GM08714 (cell line): ENCODE results near the gene IMP3.
"Not testable (repeated sequence)": the region's sequence is repeated elsewhere in the genome, so short reads cannot be mapped to it uniquely, and the experiment has no call there.

Experiments
- H3K4me3 ChIP-seq: fragments of 200-500 bp; sonication (Bioruptor generic); 2 replicates; pipeline ENCODE4 v1.5.1; 2014; ENCODE audit warnings: mild to moderate bottlenecking, low read length, inconsistent platforms
- ZNF274 ChIP-seq: IDR thresholded peaks from 2 replicates; pipeline ENCODE4 v1.6.1; 2012; ENCODE audit warnings: mild to moderate bottlenecking, low read depth, low read length

The IMP3 gene

DNA sequence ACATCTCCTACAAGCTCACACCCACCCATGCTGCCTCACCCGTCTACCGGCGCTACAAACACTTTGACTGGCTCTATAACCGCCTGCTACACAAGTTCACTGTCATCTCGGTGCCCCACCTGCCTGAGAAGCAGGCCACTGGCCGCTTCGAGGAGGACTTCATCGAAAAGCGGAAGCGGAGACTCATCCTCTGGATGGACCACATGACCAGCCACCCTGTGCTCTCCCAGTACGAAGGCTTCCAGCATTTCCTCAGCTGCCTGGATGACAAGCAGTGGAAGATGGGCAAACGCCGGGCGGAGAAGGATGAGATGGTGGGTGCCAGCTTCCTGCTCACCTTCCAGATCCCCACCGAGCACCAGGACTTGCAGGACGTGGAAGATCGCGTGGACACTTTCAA, 9.8 kb upstream of the IMP3 start:
- no peak for TF ChIP-seq ZNF274
- no peak overlapping the region for H3K4me3 ChIP-seq

DNA sequence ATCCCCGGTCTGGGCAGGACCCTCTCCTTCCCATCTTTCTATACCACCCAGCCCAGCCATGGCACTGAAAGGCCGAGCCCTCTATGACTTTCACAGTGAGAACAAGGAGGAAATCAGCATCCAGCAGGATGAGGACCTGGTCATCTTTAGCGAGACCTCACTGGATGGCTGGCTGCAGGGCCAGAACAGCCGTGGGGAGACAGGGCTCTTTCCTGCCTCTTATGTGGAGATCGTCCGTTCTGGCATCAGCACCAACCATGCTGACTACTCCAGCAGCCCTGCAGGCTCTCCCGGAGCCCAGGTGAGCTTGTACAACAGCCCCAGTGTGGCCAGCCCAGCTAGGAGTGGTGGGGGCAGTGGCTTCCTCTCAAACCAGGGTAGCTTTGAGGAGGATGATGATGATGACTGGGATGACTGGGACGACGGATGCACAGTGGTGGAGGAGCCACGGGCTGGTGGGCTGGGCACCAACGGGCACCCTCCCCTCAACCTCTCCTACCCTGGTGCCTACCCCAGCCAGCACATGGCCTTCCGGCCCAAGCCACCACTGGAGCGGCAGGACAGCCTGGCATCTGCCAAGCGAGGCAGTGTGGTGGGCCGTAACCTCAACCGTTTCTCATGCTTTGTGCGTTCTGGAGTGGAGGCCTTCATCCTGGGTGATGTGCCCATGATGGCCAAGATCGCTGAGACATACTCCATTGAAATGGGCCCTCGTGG, 9.2 kb upstream of the IMP3 start:
- H3K4me3 ChIP-seq = no peak overlapping the region

DNA sequence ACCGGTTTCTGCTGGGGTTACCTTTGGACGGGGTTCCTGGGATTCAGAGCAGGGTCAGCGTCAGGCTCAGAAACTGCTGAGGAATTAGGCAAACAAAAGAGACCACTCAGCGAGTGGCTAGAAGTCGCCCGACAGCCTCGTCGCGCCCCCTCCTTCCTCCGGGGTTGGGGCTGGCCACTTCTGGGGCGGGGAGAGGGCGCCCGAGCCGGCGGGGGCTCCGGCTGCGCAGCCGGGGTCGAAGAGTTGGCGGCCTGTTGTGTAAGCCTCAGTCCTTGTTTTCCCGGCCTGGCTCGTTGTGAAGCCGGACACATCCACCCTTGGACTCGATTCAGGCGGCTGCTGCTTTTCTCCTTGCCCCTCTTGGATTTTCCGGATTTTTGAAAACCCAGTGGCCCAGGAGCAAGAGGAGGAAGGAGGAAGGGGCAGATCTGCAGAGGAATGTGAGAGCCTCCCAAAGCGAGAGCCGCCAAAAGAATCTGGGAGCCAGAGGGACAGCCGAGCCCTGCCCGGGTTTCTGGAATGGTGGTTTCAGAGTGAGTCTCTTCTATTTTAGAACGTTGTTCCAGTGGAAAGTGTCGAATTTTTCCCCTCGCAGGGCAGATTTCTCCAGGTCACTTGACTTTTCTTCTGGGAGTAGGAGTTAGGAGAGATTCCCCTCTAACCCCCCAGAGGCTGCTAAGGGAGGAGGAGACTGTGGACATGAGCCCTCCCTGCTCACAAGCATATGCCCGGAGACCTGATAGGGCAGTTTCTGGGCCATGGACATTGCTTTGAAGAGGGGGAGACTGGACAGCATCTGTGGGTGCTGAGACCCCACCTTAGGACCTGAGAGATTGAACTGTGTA, 8.4 kb upstream of the IMP3 start:
- H3K4me3 ChIP-seq = peak overlapping the region; percentile 71
- no peak for TF ChIP-seq ZNF274

More for the DNA sequence above, 9.2 kb upstream of the IMP3 start:
- TF ChIP-seq ZNF274 = no peak

DNA sequence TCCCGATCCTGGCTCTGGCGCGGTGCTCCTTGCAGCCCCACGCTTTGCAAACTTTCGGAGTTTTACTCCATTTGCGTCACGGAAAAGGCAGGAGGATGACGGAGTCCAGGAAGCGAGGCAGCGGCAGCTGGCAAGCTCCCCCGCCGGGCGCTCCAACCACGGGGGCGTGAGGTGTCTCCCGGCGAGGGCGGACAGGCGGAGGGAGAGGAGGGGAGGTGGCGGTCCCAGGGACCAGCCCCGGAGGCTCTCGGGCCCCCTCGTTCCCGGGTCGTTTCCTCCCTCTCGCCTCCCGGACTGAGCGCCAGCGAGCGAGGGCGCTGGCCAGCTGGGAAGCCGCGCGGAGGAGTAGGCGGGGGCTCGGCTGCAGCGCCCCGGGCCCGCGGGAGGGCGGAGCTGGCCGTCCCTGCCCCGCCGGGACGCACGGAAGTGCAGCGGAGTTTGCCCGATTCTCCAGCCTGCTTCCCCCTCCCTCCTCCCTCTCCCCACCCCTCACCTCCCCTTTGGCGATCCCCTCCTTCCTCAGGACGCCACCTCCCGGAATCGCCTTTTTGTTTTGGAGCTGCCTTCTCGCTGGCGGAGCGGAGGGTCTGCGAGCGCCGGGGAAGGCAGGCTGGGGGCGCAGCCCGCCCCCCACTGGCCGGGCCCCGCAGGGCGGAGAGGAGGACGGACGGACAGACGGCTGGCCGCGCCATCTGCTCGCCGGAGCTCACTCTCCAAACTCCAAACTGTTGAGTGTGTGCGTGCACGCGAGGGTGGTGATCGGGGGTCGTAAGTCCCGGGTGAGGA, 7.5 kb upstream of the IMP3 start, which contains the start of gene SNX33:
Gene SNX33, plus strand, starts transcription at position 543 of the 786 bp plus-strand sequence. CDS start 1,191 bp downstream, outside the sequence.
- H3K4me3 ChIP-seq = peak within 1 kb of the TSS; percentile 71
- no peak for TF ChIP-seq ZNF274

DNA sequence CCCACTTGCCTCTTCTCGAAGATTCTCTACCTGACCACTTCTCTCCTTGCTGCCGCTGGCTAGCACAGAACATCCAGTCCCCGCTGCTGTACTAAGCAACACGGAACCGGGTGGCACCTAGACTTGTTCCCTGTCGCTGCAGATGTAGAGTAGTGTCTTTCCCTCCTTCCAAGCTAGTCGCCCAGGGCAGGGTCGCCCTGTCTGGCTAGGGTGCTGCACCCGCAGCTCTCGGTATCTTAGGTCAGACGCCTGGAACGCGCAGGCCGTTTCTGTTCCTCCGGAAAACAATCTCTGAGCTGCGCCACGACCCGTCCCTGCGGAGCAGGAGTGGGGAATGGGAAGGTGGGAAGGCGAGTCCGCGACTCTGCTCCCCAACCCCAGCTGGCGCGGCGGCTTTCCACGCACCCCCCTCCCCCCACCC, 6.9 kb upstream of the IMP3 start:
- peak overlapping the region; percentile 71 for H3K4me3 ChIP-seq
- no peak for TF ChIP-seq ZNF274

DNA sequence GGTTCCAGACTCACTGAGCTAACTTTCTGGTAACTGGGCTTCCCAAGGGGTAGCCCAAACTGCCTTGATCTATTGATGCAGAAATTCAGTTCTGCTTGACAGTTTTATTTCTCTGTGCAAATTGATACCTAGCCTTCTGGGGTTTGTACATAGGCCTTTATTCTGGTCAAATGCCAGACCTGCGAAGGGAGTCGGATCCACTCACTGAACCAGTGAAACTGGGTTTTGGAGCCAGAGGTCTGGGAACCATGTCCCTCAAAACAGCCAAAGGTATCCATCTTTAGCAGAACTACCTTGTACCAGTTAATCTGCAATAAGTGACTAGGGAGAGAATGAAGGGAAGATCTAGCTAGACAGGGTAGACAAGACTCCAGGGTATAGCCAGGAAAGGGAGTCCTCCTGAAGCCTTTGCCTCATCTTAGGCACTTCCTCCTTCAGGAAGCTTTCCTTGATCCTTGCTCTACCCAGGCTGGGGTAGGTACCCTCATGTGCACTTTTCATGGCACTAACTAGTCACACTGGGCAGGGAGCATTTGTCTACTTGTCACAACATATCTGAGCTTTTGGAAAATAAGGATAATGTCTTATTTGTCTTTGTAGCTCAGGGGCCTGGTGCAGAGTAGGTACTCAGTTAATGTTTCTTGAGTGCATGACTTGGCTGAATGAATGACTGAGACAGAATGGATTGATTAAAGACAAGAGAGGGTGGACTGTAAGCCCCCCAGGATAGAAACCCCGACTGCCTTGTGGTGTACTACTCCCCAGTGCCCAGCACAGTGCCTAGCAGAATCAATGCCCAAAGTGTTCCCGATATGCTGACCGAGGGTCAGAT, 6.3 kb upstream of the IMP3 start:
- no peak overlapping the region; the same call in 1 of the 2 replicates for H3K4me3 ChIP-seq
- TF ChIP-seq ZNF274 = no peak

DNA sequence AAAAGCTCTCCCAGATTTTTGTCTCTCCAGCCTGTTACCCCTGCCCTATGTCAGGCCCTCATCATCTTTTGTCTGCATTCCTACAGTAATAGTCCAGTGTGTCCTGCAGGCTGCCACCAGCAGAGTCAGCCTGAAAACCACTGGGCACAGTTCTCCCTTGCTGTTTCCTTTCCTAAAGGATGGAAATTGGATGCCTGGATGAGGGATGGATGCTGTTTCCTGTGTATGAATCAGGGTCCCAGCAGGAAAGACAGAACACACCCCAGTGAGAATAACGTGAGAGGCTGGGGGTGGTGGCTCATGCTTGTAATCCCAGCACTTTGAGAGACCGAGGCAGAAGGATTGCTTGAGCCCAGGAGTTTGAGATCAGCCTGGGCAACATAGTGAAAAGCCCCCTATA, 4.4 kb upstream of the IMP3 start:
- TF ChIP-seq ZNF274 = no peak
- H3K4me3 ChIP-seq = no peak overlapping the region

DNA sequence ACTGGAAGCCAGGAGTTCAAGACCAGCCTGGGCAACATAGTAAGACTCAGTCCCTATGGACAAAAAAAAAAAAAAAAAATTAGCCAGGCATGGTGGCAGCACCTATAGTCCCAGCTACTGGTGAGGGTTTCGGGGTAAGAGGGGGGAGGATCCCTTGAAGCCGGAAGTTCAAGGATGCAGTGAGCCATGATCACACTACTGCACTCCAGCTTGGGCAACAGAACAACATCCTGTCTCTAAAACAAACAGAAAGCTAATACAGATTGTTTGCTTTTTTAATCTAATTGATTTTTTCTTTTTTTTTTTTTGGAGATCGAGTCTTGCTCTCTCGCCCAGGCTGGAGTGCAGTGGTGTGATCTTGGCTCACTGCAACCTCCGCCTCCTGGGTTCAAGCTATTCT, 1.6 kb upstream of the IMP3 start:
- no peak overlapping the region for H3K4me3 ChIP-seq
- TF ChIP-seq ZNF274 = no peak

DNA sequence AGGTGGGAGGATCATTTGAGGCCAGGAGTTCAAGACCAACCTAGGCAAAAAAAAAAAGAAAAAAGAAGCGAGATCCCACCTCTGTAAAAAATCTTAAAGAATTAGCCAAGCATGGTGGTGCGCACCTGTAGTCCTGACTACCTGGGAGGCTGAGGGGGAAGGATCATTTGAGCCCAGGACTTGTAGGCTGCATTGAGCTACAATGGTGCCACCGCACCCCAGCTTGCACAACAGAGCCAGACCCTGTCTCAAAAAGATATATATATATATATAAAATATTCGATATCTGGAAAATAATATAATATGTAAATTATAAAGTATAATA, 1.1 kb upstream of the IMP3 start:
- H3K4me3 ChIP-seq = peak overlapping the region; percentile 90; the same call in 1 of the 2 replicates
- TF ChIP-seq ZNF274 = no peak

DNA sequence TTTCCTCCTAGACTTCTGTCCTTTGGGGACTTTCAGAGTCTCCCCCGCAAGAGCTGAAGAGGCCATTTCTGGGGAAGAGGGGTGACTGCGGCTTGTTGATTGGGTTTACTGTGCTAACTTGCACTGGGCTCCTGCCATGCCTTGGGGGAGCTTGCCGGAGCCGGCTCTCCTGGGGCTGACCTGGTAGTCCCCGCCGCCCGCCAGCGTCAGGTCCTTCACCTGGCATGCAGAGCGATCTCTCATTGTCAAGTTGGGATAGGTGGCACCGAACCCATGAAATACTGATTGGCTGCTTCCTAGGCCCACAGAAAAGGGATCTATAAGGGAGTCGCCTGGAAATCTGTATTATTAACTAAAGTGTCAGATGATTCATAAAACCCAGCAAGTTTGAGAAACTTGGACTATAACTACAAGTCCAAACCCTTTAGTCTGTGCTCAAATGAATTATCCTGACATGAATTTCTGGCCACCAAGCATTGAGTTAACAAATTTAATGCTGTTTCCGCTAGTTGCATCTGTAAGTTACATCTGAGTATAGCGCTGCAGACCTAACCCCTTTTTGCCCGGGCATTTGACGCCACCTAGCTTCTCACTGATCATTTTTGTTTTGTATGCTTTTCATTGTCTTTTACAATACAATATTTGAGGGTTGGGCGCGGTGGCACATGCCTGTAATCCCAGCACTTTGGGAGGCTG, 607 bp upstream of the IMP3 start:
- H3K4me3 ChIP-seq = peak overlapping the region; percentile 90
- TF ChIP-seq ZNF274 = no peak

DNA sequence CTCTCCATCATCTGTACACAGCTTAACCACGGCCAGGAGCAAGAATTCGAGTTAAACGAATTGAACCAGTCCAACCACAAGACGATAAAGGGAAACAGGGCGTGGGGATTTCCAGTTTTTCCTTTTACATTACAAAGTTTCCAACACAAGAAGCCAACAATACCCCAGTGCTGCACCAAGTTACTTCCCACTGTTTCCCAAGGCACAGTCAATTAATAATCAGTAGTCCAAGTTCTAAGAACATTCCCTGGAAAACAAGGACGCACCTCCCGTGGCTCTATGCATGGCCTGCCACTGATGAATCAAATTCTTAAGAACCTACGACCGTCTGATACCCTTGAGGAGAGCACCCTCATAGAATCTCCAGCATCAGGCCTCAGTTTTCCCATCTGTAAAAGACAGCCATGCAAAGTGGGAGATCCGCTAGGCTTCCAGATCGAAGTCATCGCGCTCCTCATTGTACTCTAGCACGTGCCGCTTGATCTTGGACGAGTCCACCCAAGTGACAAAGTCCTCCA, 774 bp downstream of the IMP3 start:
- peak overlapping the region; percentile 89 for H3K4me3 ChIP-seq
- no peak for TF ChIP-seq ZNF274

DNA sequence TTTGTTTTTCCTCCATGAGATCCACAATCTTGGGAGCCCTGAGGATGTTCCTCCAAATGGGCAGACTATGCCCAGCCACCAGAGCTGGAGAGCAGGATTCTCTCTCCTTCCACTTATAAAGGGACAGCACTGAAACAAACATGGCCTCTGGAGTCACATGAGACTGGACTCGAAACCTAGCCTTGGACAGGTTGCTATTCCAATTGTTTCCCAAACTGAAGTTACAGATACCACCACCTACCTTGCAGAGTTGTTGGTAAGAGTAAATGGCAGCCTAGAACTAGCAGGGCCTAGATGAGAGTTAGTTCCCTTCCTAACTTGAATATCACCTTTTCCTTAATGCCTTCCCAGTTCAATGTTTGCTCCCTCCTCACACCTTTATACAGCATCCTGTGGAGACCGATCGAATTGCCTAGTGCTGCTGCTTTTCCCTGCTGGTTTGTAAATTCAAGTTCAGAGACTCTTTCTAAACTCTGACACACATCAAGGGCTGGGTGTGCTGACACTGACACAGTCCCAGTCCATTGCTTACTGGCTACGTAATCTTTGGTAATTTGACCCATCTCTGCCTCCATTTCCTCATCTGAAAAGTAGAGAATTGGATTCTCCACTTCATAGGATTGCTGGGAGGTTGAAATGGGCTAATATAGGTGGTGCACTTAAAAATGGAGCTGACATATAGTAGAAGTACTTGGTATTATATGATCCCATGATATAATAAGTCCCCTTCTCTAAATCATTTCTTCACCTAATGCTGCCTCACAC, 2.6 kb downstream of the IMP3 start:
- no peak for TF ChIP-seq ZNF274
- H3K4me3 ChIP-seq = peak overlapping the region; percentile 89; the same call in 1 of the 2 replicates

DNA sequence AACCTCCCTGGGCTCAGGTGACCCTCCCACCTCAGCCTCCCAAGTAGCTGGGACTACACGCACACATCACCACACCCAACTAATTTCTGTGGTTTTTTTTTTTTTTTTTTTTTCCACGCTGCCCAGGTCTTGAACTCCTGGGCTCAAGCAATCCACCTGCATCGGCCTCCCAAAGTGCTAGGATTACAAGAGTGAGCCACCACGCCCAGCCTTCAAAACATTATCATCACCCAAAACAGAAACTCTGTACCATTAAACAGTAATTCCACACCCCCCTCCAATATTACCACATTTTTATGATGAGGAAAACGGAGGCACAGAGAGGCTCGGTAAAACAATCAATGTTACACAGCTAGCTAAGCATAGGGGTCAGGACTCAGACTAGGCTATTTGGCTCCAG, 4.0 kb downstream of the IMP3 start:
- H3K4me3 ChIP-seq = no peak overlapping the region
- no peak for TF ChIP-seq ZNF274

DNA sequence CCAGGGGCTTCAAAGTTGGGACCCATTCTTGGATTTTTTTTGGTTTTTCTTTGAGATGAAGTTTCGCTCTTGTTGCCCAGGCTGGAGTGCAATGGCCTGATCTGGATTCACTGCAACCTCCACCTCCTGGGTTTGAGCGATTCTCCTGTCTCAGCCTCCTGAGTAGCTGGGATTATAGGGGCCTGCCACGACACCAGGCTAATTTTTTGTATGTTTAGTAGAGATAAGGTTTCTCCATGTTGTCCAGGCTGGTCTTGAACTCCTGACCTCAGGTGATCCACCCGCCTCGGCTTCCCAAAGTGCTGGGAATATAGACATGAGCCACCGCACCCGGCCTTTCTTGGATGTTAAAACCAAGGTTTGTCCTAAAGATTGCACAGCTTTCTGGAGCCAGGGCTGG, 6.1 kb downstream of the IMP3 start:
- not testable (repeated sequence) for H3K4me3 ChIP-seq
